ENCODE data around the gene ADGRG3. TPM values are rescaled to one million over a fixed set of nuclear protein-coding genes. Genes with fewer than 3 reads are reported as not detected.
"Not testable (repeated sequence)": the region's sequence is repeated elsewhere in the genome, so short reads cannot be mapped to it uniquely, and the experiment has no call there.

The ADGRG3 gene
- total RNA-seq, 1 donor from 2014 or later, result not detected

DNA sequence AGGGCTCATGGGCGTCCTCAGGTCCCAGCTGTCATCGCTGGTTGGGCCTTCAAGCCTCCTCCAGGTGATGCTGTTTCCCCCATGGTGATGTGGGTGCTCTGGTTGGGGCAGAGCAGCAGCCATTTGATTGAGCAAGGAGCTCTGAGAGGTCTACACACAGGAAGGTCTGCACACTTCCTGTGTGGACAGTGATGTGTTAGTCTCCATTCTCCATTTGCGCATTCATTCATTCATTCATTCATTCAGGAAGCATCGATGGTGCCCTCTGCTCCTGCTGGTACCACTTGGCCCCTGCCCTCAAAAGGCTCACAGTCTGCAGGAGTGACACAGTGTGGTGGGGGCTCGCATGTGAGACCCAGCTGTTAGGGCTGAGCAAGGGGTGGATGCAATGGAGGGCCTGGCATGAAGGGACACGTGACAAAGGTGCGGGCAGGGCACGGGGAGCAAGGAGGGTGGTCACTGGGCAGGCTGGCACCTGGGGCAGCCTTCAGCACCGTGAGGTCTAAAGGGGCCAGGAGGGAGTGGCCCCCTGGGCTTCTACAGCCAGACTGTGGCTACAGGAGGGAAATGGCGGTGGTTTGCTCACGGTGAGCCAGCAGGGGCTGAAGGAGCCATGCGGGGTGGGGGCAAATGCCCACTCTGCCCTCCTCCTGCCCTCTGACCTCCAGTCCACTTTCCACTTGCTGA, 1.5 kb downstream of the ADGRG3 start:
- no peaks in the 10 kb centered on the region for H3K79me2 ChIP-seq (ENCODE audit: low read depth)
- peaks cover 5% of the 10 kb centered on the region for H3K4me1 Mint-ChIP-seq
- H3K27me3 ChIP-seq, result no peaks in the 10 kb centered on the region
- no peak overlapping the region for H3K27ac ChIP-seq
- H3K36me3 Mint-ChIP-seq, result no peaks in the 10 kb centered on the region
- no peak overlapping the region for H3K4me3 Mint-ChIP-seq
- no peaks in the 10 kb centered on the region for H3K9me3 ChIP-seq (ENCODE audit: low read depth)
- no peak overlapping the region for H3K4me3 ChIP-seq
- no peaks in the 10 kb centered on the region for H4K20me1 ChIP-seq (ENCODE audit: low read depth)
- peaks cover 8% of the 10 kb centered on the region for H3K27me3 Mint-ChIP-seq (ENCODE audit: insufficient read depth, low read depth)
- H2AFZ ChIP-seq (replicated peaks), result no peak overlapping the region
- no peaks in the 10 kb centered on the region for H3K36me3 ChIP-seq
- H3K4me1 ChIP-seq, result no peaks in the 10 kb centered on the region
- no peak for TF ChIP-seq EZH2phosphoT487 (IDR thresholded peaks at IDR 0.05)
- TF ChIP-seq EZH2 (IDR thresholded peaks at IDR 0.05), result no peak
- TF ChIP-seq, protein P1, sequence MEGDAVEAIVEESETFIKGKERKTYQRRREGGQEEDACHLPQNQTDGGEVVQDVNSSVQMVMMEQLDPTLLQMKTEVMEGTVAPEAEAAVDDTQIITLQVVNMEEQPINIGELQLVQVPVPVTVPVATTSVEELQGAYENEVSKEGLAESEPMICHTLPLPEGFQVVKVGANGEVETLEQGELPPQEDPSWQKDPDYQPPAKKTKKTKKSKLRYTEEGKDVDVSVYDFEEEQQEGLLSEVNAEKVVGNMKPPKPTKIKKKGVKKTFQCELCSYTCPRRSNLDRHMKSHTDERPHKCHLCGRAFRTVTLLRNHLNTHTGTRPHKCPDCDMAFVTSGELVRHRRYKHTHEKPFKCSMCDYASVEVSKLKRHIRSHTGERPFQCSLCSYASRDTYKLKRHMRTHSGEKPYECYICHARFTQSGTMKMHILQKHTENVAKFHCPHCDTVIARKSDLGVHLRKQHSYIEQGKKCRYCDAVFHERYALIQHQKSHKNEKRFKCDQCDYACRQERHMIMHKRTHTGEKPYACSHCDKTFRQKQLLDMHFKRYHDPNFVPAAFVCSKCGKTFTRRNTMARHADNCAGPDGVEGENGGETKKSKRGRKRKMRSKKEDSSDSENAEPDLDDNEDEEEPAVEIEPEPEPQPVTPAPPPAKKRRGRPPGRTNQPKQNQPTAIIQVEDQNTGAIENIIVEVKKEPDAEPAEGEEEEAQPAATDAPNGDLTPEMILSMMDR (IDR thresholded peaks at IDR 0.05), result no peak
- DNase-seq (ENCODE audit: low spot score), result no peak
- no peak overlapping the region for H3K9ac ChIP-seq
- H3F3A ChIP-seq (ENCODE audit: low read depth), result no peaks in the 10 kb centered on the region
- H3K27ac Mint-ChIP-seq, result no peak overlapping the region
- H3K9me3 Mint-ChIP-seq, result no peaks in the 10 kb centered on the region
- H3K4me2 ChIP-seq, result no peak overlapping the region

GRCh38 chr16:57670196-57670595, 2.1 kb downstream of the ADGRG3 start:
- Mint-ChIP-seq H3K27ac (no peak overlapping the region), H3K27me3 (ENCODE audit: insufficient read depth, low read depth) (peaks cover 8% of the 10 kb centered on the region), H3K4me1 (peaks cover 5% of the 10 kb centered on the region), H3K4me3 (no peak overlapping the region), H3K9me3 (no peaks in the 10 kb centered on the region), H3K36me3 (no peaks in the 10 kb centered on the region)
- H3K27ac ChIP-seq, result no peak overlapping the region
- H3K9ac ChIP-seq, result no peak overlapping the region
- no peaks in the 10 kb centered on the region for H3K9me3 ChIP-seq (ENCODE audit: low read depth)
- H3K4me2 ChIP-seq, result no peak overlapping the region
- peaks cover under 1% of the 10 kb centered on the region for H3F3A ChIP-seq (ENCODE audit: low read depth)
- H3K79me2 ChIP-seq (ENCODE audit: low read depth), result no peaks in the 10 kb centered on the region
- no peaks in the 10 kb centered on the region for H3K27me3 ChIP-seq
- H3K4me3 ChIP-seq, result no peak overlapping the region
- TF ChIP-seq EZH2phosphoT487 (IDR thresholded peaks at IDR 0.05) (no peak), EZH2 (IDR thresholded peaks at IDR 0.05) (no peak)
- TF ChIP-seq, protein P1 (IDR thresholded peaks at IDR 0.05), result no peak
- no peaks in the 10 kb centered on the region for H4K20me1 ChIP-seq (ENCODE audit: low read depth)
- H2AFZ ChIP-seq (replicated peaks), result no peak overlapping the region
- DNase-seq (ENCODE audit: low spot score), result no peak
- peaks cover under 1% of the 10 kb centered on the region for H3K4me1 ChIP-seq
- H3K36me3 ChIP-seq, result no peaks in the 10 kb centered on the region

DNA sequence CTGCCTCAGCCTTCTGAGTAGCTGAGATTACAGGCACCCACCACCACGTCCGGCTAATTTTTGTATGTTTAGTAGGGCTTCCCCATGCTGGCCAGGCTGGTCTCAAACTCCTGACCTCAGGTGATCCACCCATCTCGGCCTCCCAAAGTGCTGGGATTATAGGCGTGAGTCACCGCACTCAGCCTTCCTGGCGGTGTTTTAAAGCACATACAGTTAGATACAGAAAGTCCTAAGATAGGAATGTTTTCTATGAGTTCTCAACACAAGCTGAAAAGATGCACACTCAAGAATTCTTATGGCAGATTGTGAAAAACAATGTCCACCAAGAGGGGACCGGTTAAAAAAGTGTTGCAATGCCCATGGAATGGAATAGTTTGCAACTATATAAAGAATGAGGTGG, 3.3 kb downstream of the ADGRG3 start:
- not testable (repeated sequence) for H3K4me3 ChIP-seq; H3F3A ChIP-seq (ENCODE audit: low read depth); H3K36me3 ChIP-seq; H3K27me3 Mint-ChIP-seq (ENCODE audit: insufficient read depth, low read depth); H3K9me3 Mint-ChIP-seq; H2AFZ ChIP-seq (replicated peaks); H3K9ac ChIP-seq; H3K4me3 Mint-ChIP-seq; H3K4me2 ChIP-seq; H3K79me2 ChIP-seq (ENCODE audit: low read depth); H3K9me3 ChIP-seq (ENCODE audit: low read depth); H3K27me3 ChIP-seq; DNase-seq (ENCODE audit: low spot score); H3K36me3 Mint-ChIP-seq; H3K27ac ChIP-seq; H4K20me1 ChIP-seq (ENCODE audit: low read depth); H3K27ac Mint-ChIP-seq
- H3K4me1 ChIP-seq, result peaks cover 13% of the 10 kb centered on the region
- H3K4me1 Mint-ChIP-seq, result peaks cover 16% of the 10 kb centered on the region

- DNase-seq (ENCODE audit: low spot score), result no peak
- Mint-ChIP-seq H3K27ac (no peak overlapping the region), H3K4me3 (no peak overlapping the region), H3K27me3 (ENCODE audit: insufficient read depth, low read depth) (peaks cover 6% of the 10 kb centered on the region), H3K9me3 (no peaks in the 10 kb centered on the region), H3K36me3 (no peaks in the 10 kb centered on the region), H3K4me1 (peaks cover 20% of the 10 kb centered on the region)
- no peaks in the 10 kb centered on the region for H4K20me1 ChIP-seq (ENCODE audit: low read depth)
- H2AFZ ChIP-seq (replicated peaks), result no peak overlapping the region
- H3K79me2 ChIP-seq (ENCODE audit: low read depth), result no peaks in the 10 kb centered on the region
- no peak overlapping the region for H3K4me3 ChIP-seq
- no peak overlapping the region for H3K27ac ChIP-seq
- H3K9ac ChIP-seq, result no peak overlapping the region
- TF ChIP-seq EZH2 (IDR thresholded peaks at IDR 0.05), result no peak
- TF ChIP-seq EZH2phosphoT487 (IDR thresholded peaks at IDR 0.05), result no peak
- TF ChIP-seq, protein P1 (IDR thresholded peaks at IDR 0.05), result no peak
- no peaks in the 10 kb centered on the region for H3K9me3 ChIP-seq (ENCODE audit: low read depth)
- peaks cover 10% of the 10 kb centered on the region for H3F3A ChIP-seq (ENCODE audit: low read depth)
- H3K27me3 ChIP-seq, result no peaks in the 10 kb centered on the region
- peaks cover 19% of the 10 kb centered on the region for H3K4me1 ChIP-seq
- H3K4me2 ChIP-seq, result no peak overlapping the region
- no peaks in the 10 kb centered on the region for H3K36me3 ChIP-seq
Observed at GRCh38 chr16:57672416-57672815, 4.3 kb downstream of the ADGRG3 start.
